ENCODE data around the gene DDX23.
"Not testable (repeated sequence)": the region's sequence is repeated elsewhere in the genome, so short reads cannot be mapped to it uniquely, and the experiment has no call there.

Gene DDX23

GRCh38 chr12:48858043-48858442 is 6.1 kb upstream of the DDX23 start:
- H3K14ac ChIP-seq (ENCODE audit: low read length), result no peak overlapping the region
- no peak overlapping the region for H4K12ac ChIP-seq (ENCODE audit: low read depth, low read length)
- no peak overlapping the region for H3K4me2 ChIP-seq (ENCODE audit: low read length)
- no peak overlapping the region for H4K8ac ChIP-seq (ENCODE audit: low read depth, low read length)
- H3K23ac ChIP-seq (ENCODE audit: low read length), result no peak overlapping the region
- no peak overlapping the region for H3K9ac ChIP-seq (ENCODE audit: low read length)
- H3K4me1 ChIP-seq (ENCODE audit: control insufficient read depth in 1 of 2, insufficient read depth in 2 of 2, low read length in 2 of 2), result no peaks in the 10 kb centered on the region
- H3K36me3 ChIP-seq (ENCODE audit: control insufficient read depth in 1 of 2, insufficient read depth in 2 of 2, low read length in 2 of 2), result peaks cover 2 to 6% of the 10 kb centered on the region in 2 experiments
- no peak overlapping the region for H2BK120ac ChIP-seq (ENCODE audit: insufficient read depth, low read length, poor library complexity)
- no peak overlapping the region for H3K4ac ChIP-seq (ENCODE audit: low read depth, low read length)
- H3K27me3 ChIP-seq (ENCODE audit: insufficient read depth, low read length), result no peaks in the 10 kb centered on the region
- no peaks in the 10 kb centered on the region for H3K79me1 ChIP-seq (ENCODE audit: low read length)
- no peaks in the 10 kb centered on the region for H3K9me3 ChIP-seq (ENCODE audit: insufficient read depth, low read depth, low read length)
- H3K18ac ChIP-seq (ENCODE audit: low read length), result no peak overlapping the region
- DNase-seq, result no peak
- WGBS (ENCODE audit: extremely low coverage, insufficient coverage, insufficient read length), result no CpG with 5 or more reads among the region's 8 CpGs
- no peak overlapping the region for H2AFZ ChIP-seq (ENCODE audit: insufficient read depth, low read length, poor library complexity)
- no peak overlapping the region for H3K27ac ChIP-seq (ENCODE audit: low read depth, low read length)
- H3K4me3 ChIP-seq (ENCODE audit: low read depth, low read length), result no peak overlapping the region
- no peak overlapping the region for H2AK5ac ChIP-seq (ENCODE audit: low read length)
- H3K79me2 ChIP-seq (ENCODE audit: control insufficient read depth, insufficient read depth, low read length, poor library complexity), result no peaks in the 10 kb centered on the region
- no peak overlapping the region for H2BK5ac ChIP-seq (ENCODE audit: low read depth, low read length, poor library complexity)
- H2BK12ac ChIP-seq (ENCODE audit: low read length), result no peak overlapping the region
- H4K91ac ChIP-seq (ENCODE audit: low read depth, low read length), result no peak overlapping the region

DNA sequence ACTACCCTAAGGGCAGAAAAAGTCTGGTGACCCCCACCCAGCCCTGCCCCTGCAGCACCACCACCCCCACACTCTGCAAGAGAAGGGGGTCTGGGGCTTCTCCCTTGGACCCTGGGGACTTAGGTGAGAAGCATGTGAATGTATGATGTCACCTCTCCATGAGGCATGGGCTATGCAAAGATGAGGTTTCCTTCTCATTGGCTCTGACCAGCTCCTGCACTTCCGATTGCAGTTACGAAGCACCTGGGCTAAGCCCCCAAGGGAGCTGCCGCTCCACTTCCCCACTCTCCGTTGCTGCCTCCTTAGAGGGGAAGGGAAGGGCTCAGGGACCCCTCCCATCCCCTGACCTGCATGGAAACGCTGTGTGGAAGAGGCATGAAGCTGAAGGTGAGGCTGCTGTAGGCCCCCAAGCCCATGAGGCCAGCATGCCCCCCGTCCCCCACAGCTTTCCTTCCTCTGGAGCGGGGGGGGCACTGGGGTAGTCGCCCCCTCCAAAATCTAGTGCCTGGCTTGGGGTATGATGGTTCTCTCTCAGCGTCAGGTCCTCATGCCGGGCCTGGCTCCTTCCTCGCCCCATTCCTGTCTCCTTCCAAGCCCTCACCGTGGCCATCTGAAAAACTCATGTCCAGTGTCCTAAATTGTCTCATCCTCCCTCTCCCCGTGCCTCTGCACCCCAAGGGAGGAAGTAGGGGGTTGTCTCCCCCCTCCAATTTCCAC is 5.5 kb upstream of the DDX23 start:
- H3K23ac ChIP-seq (ENCODE audit: low read length), result no peak overlapping the region
- H2AK5ac ChIP-seq (ENCODE audit: low read length), result no peak overlapping the region
- H3K9ac ChIP-seq (ENCODE audit: low read length), result no peak overlapping the region
- H3K18ac ChIP-seq (ENCODE audit: low read length), result no peak overlapping the region
- no peak for DNase-seq
- no peak overlapping the region for H3K4me3 ChIP-seq (ENCODE audit: low read depth, low read length)
- H3K9me3 ChIP-seq (ENCODE audit: insufficient read depth, low read depth, low read length), result no peaks in the 10 kb centered on the region
- H2BK5ac ChIP-seq (ENCODE audit: low read depth, low read length, poor library complexity), result no peak overlapping the region
- peaks cover 2 to 3% of the 10 kb centered on the region in 2 experiments for H3K4me1 ChIP-seq (ENCODE audit: control insufficient read depth in 1 of 2, insufficient read depth in 2 of 2, low read length in 2 of 2)
- no peak overlapping the region for H4K12ac ChIP-seq (ENCODE audit: low read depth, low read length)
- no peak overlapping the region for H3K27ac ChIP-seq (ENCODE audit: low read depth, low read length)
- H2BK120ac ChIP-seq (ENCODE audit: insufficient read depth, low read length, poor library complexity), result no peak overlapping the region
- no peaks in the 10 kb centered on the region for H3K79me2 ChIP-seq (ENCODE audit: control insufficient read depth, insufficient read depth, low read length, poor library complexity)
- H3K4ac ChIP-seq (ENCODE audit: low read depth, low read length), result no peak overlapping the region
- no peaks in the 10 kb centered on the region for H3K27me3 ChIP-seq (ENCODE audit: insufficient read depth, low read length)
- peaks cover 1% of the 10 kb centered on the region for H3K79me1 ChIP-seq (ENCODE audit: low read length)
- H4K91ac ChIP-seq (ENCODE audit: low read depth, low read length), result no peak overlapping the region
- H3K36me3 ChIP-seq (ENCODE audit: control insufficient read depth in 1 of 2, insufficient read depth in 2 of 2, low read length in 2 of 2), result peaks cover 2 to 6% of the 10 kb centered on the region in 2 experiments
- H4K8ac ChIP-seq (ENCODE audit: low read depth, low read length), result no peak overlapping the region
- no peak overlapping the region for H3K4me2 ChIP-seq (ENCODE audit: low read length)
- WGBS (ENCODE audit: extremely low coverage, insufficient coverage, insufficient read length), result no CpG with 5 or more reads among the region's 13 CpGs
- H3K14ac ChIP-seq (ENCODE audit: low read length), result no peak overlapping the region
- no peak overlapping the region for H2BK12ac ChIP-seq (ENCODE audit: low read length)
- H2AFZ ChIP-seq (ENCODE audit: insufficient read depth, low read length, poor library complexity), result no peak overlapping the region

- H3K36me3 ChIP-seq (ENCODE audit: control insufficient read depth in 1 of 2, insufficient read depth in 2 of 2, low read length in 2 of 2), result peaks cover 2 to 6% of the 10 kb centered on the region in 2 experiments
- no peak overlapping the region for H2AK5ac ChIP-seq (ENCODE audit: low read length)
- DNase-seq, result no peak
- no peak overlapping the region for H4K91ac ChIP-seq (ENCODE audit: low read depth, low read length)
- H3K4me2 ChIP-seq (ENCODE audit: low read length), result no peak overlapping the region
- no peak overlapping the region for H2AFZ ChIP-seq (ENCODE audit: insufficient read depth, low read length, poor library complexity)
- H3K4me3 ChIP-seq (ENCODE audit: low read depth, low read length), result no peak overlapping the region
- no peak overlapping the region for H2BK5ac ChIP-seq (ENCODE audit: low read depth, low read length, poor library complexity)
- H2BK12ac ChIP-seq (ENCODE audit: low read length), result no peak overlapping the region
- H3K27ac ChIP-seq (ENCODE audit: low read depth, low read length), result no peak overlapping the region
- no peak overlapping the region for H3K23ac ChIP-seq (ENCODE audit: low read length)
- peaks cover 2 to 3% of the 10 kb centered on the region in 2 experiments for H3K4me1 ChIP-seq (ENCODE audit: control insufficient read depth in 1 of 2, insufficient read depth in 2 of 2, low read length in 2 of 2)
- H3K14ac ChIP-seq (ENCODE audit: low read length), result no peak overlapping the region
- no peak overlapping the region for H4K8ac ChIP-seq (ENCODE audit: low read depth, low read length)
- H4K12ac ChIP-seq (ENCODE audit: low read depth, low read length), result no peak overlapping the region
- no peaks in the 10 kb centered on the region for H3K27me3 ChIP-seq (ENCODE audit: insufficient read depth, low read length)
- peaks cover 5% of the 10 kb centered on the region for H3K79me1 ChIP-seq (ENCODE audit: low read length)
- H2BK120ac ChIP-seq (ENCODE audit: insufficient read depth, low read length, poor library complexity), result no peak overlapping the region
- peaks cover 4% of the 10 kb centered on the region for H3K79me2 ChIP-seq (ENCODE audit: control insufficient read depth, insufficient read depth, low read length, poor library complexity)
- no peak overlapping the region for H3K18ac ChIP-seq (ENCODE audit: low read length)
- H3K9ac ChIP-seq (ENCODE audit: low read length), result no peak overlapping the region
- no CpG with 5 or more reads among the region's 2 CpGs for WGBS (ENCODE audit: extremely low coverage, insufficient coverage, insufficient read length)
- no peak overlapping the region for H3K4ac ChIP-seq (ENCODE audit: low read depth, low read length)
- no peaks in the 10 kb centered on the region for H3K9me3 ChIP-seq (ENCODE audit: insufficient read depth, low read depth, low read length)
Measured at GRCh38 chr12:48856379-48856778, 4.4 kb upstream of the DDX23 start.

GRCh38 chr12:48854932-48855331 is 3.0 kb upstream of the DDX23 start:
- WGBS (ENCODE audit: extremely low coverage, insufficient coverage, insufficient read length), result no CpG with 5 or more reads among the region's 10 CpGs
- H3K9ac ChIP-seq (ENCODE audit: low read length); H3K14ac ChIP-seq (ENCODE audit: low read length); H3K4me1 ChIP-seq (ENCODE audit: control insufficient read depth in 1 of 2, insufficient read depth in 2 of 2, low read length in 2 of 2); H3K4me2 ChIP-seq (ENCODE audit: low read length); H3K4ac ChIP-seq (ENCODE audit: low read depth, low read length); H3K36me3 ChIP-seq (ENCODE audit: control insufficient read depth in 1 of 2, insufficient read depth in 2 of 2, low read length in 2 of 2); H2AFZ ChIP-seq (ENCODE audit: insufficient read depth, low read length, poor library complexity); H4K12ac ChIP-seq (ENCODE audit: low read depth, low read length); H3K79me2 ChIP-seq (ENCODE audit: control insufficient read depth, insufficient read depth, low read length, poor library complexity); H2AK5ac ChIP-seq (ENCODE audit: low read length); H3K27me3 ChIP-seq (ENCODE audit: insufficient read depth, low read length); H3K18ac ChIP-seq (ENCODE audit: low read length); H3K4me3 ChIP-seq (ENCODE audit: low read depth, low read length); H2BK12ac ChIP-seq (ENCODE audit: low read length); H2BK5ac ChIP-seq (ENCODE audit: low read depth, low read length, poor library complexity); H3K79me1 ChIP-seq (ENCODE audit: low read length); H3K23ac ChIP-seq (ENCODE audit: low read length); H3K9me3 ChIP-seq (ENCODE audit: insufficient read depth, low read depth, low read length); H3K27ac ChIP-seq (ENCODE audit: low read depth, low read length); H4K91ac ChIP-seq (ENCODE audit: low read depth, low read length); DNase-seq; H4K8ac ChIP-seq (ENCODE audit: low read depth, low read length); H2BK120ac ChIP-seq (ENCODE audit: insufficient read depth, low read length, poor library complexity): not testable (repeated sequence)
